Effector memory CD4-positive, alpha-beta T cell (primary cell): ENCODE results near the gene MOV10.

Experiments
- DNase-seq, 3 donors: peaks; one replicate each; pipeline ENCODE4 v3.0.0-alpha.2; 2020
- H3K27ac ChIP-seq: 2 replicates; pipeline ENCODE4 v1.7.0; 2013; ENCODE audit warnings: mild to moderate bottlenecking, low read length, moderate library complexity; ENCODE audit not compliant: insufficient read depth, poor library complexity, severe bottlenecking
- H3K27me3 ChIP-seq: replicated peaks from 2 replicates; pipeline ENCODE4 v1.7.0; 2013; ENCODE audit warnings: mild to moderate bottlenecking, low read length; ENCODE audit not compliant: insufficient read depth, control insufficient read depth, poor library complexity, severe bottlenecking
- H3K36me3 ChIP-seq: 2 replicates; pipeline ENCODE4 v1.7.0; 2013; ENCODE audit warnings: mild to moderate bottlenecking, low read length, moderate library complexity; ENCODE audit not compliant: control insufficient read depth, insufficient read depth
- H3K4me1 ChIP-seq: 2 replicates; pipeline ENCODE4 v1.7.0; 2013; ENCODE audit warnings: low read length, mild to moderate bottlenecking; ENCODE audit not compliant: control insufficient read depth, insufficient read depth, poor library complexity, severe bottlenecking
- H3K4me3 ChIP-seq: 2 replicates; pipeline ENCODE4 v1.7.0; 2013; ENCODE audit warnings: low read length, low read depth, mild to moderate bottlenecking; ENCODE audit not compliant: insufficient read depth, poor library complexity, severe bottlenecking
- H3K9me3 ChIP-seq: 2 replicates; pipeline ENCODE4 v1.7.0; 2013; ENCODE audit warnings: mild to moderate bottlenecking, low read length, moderate library complexity; ENCODE audit not compliant: control insufficient read depth

MOV10 gene

GRCh38 chr1:112712191-112712590 lies 37.7 kb downstream of the MOV10 start:
- DNase-seq, result no peak
- Histone ChIP-seq H3K36me3 (no peaks in the 10 kb centered on the region), H3K9me3 (no peaks in the 10 kb centered on the region), H3K27me3 (no peaks in the 10 kb centered on the region), H3K27ac (no peak overlapping the region), H3K4me1 (peaks cover 25% of the 10 kb centered on the region), H3K4me3 (no peak overlapping the region)

- Histone ChIP-seq H3K4me1 (peaks cover 21% of the 10 kb centered on the region), H3K9me3 (no peaks in the 10 kb centered on the region), H3K4me3 (no peak overlapping the region), H3K36me3 (no peaks in the 10 kb centered on the region), H3K27me3 (no peaks in the 10 kb centered on the region), H3K27ac (no peak overlapping the region)
- DNase-seq, result no peak
Measured at GRCh38 chr1:112712701-112713128, 38.3 kb downstream of the MOV10 start.

GRCh38 chr1:112713466-112714312 lies 39.2 kb downstream of the MOV10 start:
- H3K36me3 ChIP-seq, result no peaks in the 10 kb centered on the region
- peaks cover 21% of the 10 kb centered on the region for H3K4me1 ChIP-seq
- no peaks in the 10 kb centered on the region for H3K27me3 ChIP-seq
- no peak for DNase-seq
- H3K9me3 ChIP-seq, result no peaks in the 10 kb centered on the region
- H3K27ac ChIP-seq, result no peak overlapping the region
- no peak overlapping the region for H3K4me3 ChIP-seq

- no peak for DNase-seq
- H3K4me3 ChIP-seq, result peak overlapping the region; percentile 70
- no peak overlapping the region for H3K27ac ChIP-seq
Measured at GRCh38 chr1:112714313-112715263, 40.1 kb downstream of the MOV10 start.

GRCh38 chr1:112715264-112716053 lies 41.0 kb downstream of the MOV10 start, which contains the start of gene PPM1J:
TSS of gene PPM1J (minus strand) at chr1:112715332. CDS start at chr1:112715301, 31 bp downstream.
- peak; percentile 96 to 98 (median 98) for DNase-seq
- no peaks in the 10 kb centered on the region for H3K9me3 ChIP-seq
- peaks cover 7% of the 10 kb centered on the region for H3K27me3 ChIP-seq
- H3K4me3 ChIP-seq, result peak within 1 kb of the TSS; percentile 70
- peaks cover 26% of the 10 kb centered on the region for H3K4me1 ChIP-seq
- peak within 1 kb of the TSS; percentile 48 for H3K27ac ChIP-seq
- H3K36me3 ChIP-seq, result no peaks in the 10 kb centered on the region

More at GRCh38 chr1:112714313-112715263, 40.1 kb downstream of the MOV10 start:
- peaks cover 7% of the 10 kb centered on the region for H3K27me3 ChIP-seq
- H3K9me3 ChIP-seq, result no peaks in the 10 kb centered on the region
- H3K36me3 ChIP-seq, result no peaks in the 10 kb centered on the region
- H3K4me1 ChIP-seq, result peaks cover 26% of the 10 kb centered on the region

GRCh38 chr1:112716133-112716720 lies 41.8 kb downstream of the MOV10 start:
- Histone ChIP-seq H3K36me3 (no peaks in the 10 kb centered on the region), H3K9me3 (no peaks in the 10 kb centered on the region), H3K27ac (no peak overlapping the region), H3K4me3 (peak overlapping the region; percentile 70), H3K27me3 (peaks cover 7% of the 10 kb centered on the region), H3K4me1 (peaks cover 26% of the 10 kb centered on the region)
- peak; percentile 59 to 74 (median 62) for DNase-seq

- no peak overlapping the region for H3K27ac ChIP-seq
- H3K27me3 ChIP-seq, result peaks cover 7% of the 10 kb centered on the region
- no peaks in the 10 kb centered on the region for H3K9me3 ChIP-seq
- H3K4me3 ChIP-seq, result no peak overlapping the region
- peaks cover 26% of the 10 kb centered on the region for H3K4me1 ChIP-seq
- no peak for DNase-seq
- no peaks in the 10 kb centered on the region for H3K36me3 ChIP-seq
Measured at GRCh38 chr1:112717263-112717873, 42.9 kb downstream of the MOV10 start.

- H3K4me3 ChIP-seq, result no peak overlapping the region
Measured at GRCh38 chr1:112718691-112719418, 44.4 kb downstream of the MOV10 start.

More at GRCh38 chr1:112718691-112719418, 44.4 kb downstream of the MOV10 start:
- H3K36me3 ChIP-seq, result no peaks in the 10 kb centered on the region
- peaks cover 7% of the 10 kb centered on the region for H3K27me3 ChIP-seq
- peaks cover 26% of the 10 kb centered on the region for H3K4me1 ChIP-seq
- no peak overlapping the region for H3K27ac ChIP-seq
- DNase-seq, result peak; percentile 47 to 67 (median 54)
- no peaks in the 10 kb centered on the region for H3K9me3 ChIP-seq
